ENCODE measurements around the gene RBBP5. TPM values are rescaled to one million over a fixed set of nuclear protein-coding genes. Genes with fewer than 3 reads are reported as not detected.

Gene RBBP5
- total and polyA plus RNA-seq, 2 of the 4 experiments (the other 2 are of a cell fraction): 7.3 to 37.5 TPM

DNA sequence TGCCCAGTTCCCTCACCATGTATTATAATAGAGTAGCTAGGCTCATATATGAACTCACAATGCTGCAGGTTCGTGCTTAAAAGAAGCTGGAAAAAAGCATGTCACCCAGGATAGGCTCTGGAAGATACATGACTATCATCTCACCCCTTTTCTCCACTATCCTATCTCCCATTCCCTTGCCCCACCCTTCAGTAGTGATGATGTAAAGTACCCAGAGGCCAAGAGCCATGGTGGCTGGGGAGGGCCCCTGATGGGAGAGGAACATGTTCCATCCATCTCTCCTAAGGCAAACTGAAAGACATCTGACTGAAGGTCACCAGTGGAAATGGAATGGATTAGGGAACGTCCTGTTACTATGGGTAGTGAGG, 20.3 kb upstream of the RBBP5 start:
- BruUV-seq (replicated peaks): no TSS peak
- no CpG with 5 or more reads among the region's 2 CpGs for WGBS, 2 experiments (ENCODE audit: extremely low coverage in 2 of 2, insufficient read length in 1 of 2)
- intact Hi-C loops (cut with micrococcal nuclease): loop anchor here (5.0 kb wide), 2 partner anchors 70 to 85 kb away; partner anchors contain the start of genes DSTYK and TMCC2

More for the DNA sequence above, 20.3 kb upstream of the RBBP5 start:
- Histone ChIP-seq H3K27ac (ENCODE audit: insufficient read depth, low read length) (no peak overlapping the region), H3K9ac (ENCODE audit: low read depth, low read length) (no peak overlapping the region), H2AK9ac (replicated peaks; ENCODE audit: low read depth, low read length, poor library complexity) (no peak overlapping the region), H4K91ac (ENCODE audit: insufficient read depth, low read depth, low read length) (no peak overlapping the region), H2AK5ac (ENCODE audit: low read depth, low read length) (0 out of 2 replicates have a peak overlapping the region, but pooled peaks have one; percentile 19), H2BK5ac (ENCODE audit: low read depth, low read length, poor library complexity, severe bottlenecking) (no peak overlapping the region), H2AFZ (replicated peaks; ENCODE audit: low read length, poor library complexity) (no peak overlapping the region), H3K4me1 (ENCODE audit: control insufficient read depth, insufficient read depth, low read length) (peaks cover 18% of the 10 kb centered on the region), H4K20me1 (ENCODE audit: insufficient read depth, low read length) (no peaks in the 10 kb centered on the region), H3K4ac (ENCODE audit: low read depth, low read length) (no peak overlapping the region), H2BK20ac (ENCODE audit: low read depth, low read length) (no peak overlapping the region), H2BK120ac (ENCODE audit: low read depth, low read length) (no peak overlapping the region), H2BK15ac (ENCODE audit: low read depth, low read length) (no peak overlapping the region), H3K14ac (replicated peaks; ENCODE audit: low read depth, low read length) (no peak overlapping the region), H3K23ac (ENCODE audit: low read depth, low read length) (no peak overlapping the region), H3K9me1 (ENCODE audit: insufficient read depth, low read length) (peaks cover 12% of the 10 kb centered on the region; the same call in 1 of the 2 replicates), H3K56ac (ENCODE audit: extremely low read depth, insufficient read depth, low read length) (no peak overlapping the region), H4K5ac (ENCODE audit: low read depth, low read length) (no peak overlapping the region; the same call in 1 of the 2 replicates), H3K36me3 (ENCODE audit: control insufficient read depth, insufficient read depth, low read length) (no peaks in the 10 kb centered on the region), H3K27me3 (ENCODE audit: control insufficient read depth, insufficient read depth, low read length) (no peaks in the 10 kb centered on the region), H3K18ac (ENCODE audit: low read depth, low read length) (no peak overlapping the region), H3K4me2 (ENCODE audit: low read depth, low read length) (no peak overlapping the region), H3K9me3 (ENCODE audit: control insufficient read depth, insufficient read depth, low read length) (no peaks in the 10 kb centered on the region), H3K79me1 (ENCODE audit: low read depth in 1 of 2, low read length in 2 of 2) (peaks cover 0 to 3% of the 10 kb centered on the region in 2 experiments; a peak in 1 of 4 replicates), H3K4me3 (ENCODE audit: insufficient read depth, low read depth, low read length) (no peak overlapping the region), H4K8ac (ENCODE audit: low read depth in 2 of 2, low read length in 2 of 2) (no peak overlapping the region)
- DNase-seq (no peak), ATAC-seq (ENCODE audit: low read depth) (no peak)
- dilution Hi-C loops (cut with HindIII; ENCODE audit: low sequenced_read_pairs, unreplicated experiment): no loop called here
- ChIA-PET POLR2A (ENCODE audit: unreplicated experiment) (no interaction called here), CTCF (interaction anchor here (0.8 to 1.9 kb wide), 7 partner anchors 8 to 184 kb away, joined by 3 to 14 read pairs (median 4); no protein-coding TSS in a partner anchor)
- TF ChIP-seq MAZ (IDR thresholded peaks at IDR 0.05; ENCODE audit: borderline replicate concordance, low read depth, low read length): no peak
- TF ChIP-seq CEBPB (IDR thresholded peaks at IDR 0.05; ENCODE audit: low read depth, low read length): no peak
- no peak for TF ChIP-seq BHLHE40 (IDR thresholded peaks at IDR 0.05; ENCODE audit: low read depth, low read length)
- TF ChIP-seq NFE2L2 (IDR thresholded peaks at IDR 0.05; ENCODE audit: low read depth, low read length): no peak
- TF ChIP-seq, protein P1, sequence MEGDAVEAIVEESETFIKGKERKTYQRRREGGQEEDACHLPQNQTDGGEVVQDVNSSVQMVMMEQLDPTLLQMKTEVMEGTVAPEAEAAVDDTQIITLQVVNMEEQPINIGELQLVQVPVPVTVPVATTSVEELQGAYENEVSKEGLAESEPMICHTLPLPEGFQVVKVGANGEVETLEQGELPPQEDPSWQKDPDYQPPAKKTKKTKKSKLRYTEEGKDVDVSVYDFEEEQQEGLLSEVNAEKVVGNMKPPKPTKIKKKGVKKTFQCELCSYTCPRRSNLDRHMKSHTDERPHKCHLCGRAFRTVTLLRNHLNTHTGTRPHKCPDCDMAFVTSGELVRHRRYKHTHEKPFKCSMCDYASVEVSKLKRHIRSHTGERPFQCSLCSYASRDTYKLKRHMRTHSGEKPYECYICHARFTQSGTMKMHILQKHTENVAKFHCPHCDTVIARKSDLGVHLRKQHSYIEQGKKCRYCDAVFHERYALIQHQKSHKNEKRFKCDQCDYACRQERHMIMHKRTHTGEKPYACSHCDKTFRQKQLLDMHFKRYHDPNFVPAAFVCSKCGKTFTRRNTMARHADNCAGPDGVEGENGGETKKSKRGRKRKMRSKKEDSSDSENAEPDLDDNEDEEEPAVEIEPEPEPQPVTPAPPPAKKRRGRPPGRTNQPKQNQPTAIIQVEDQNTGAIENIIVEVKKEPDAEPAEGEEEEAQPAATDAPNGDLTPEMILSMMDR (conservative IDR thresholded peaks at IDR 0.05; ENCODE audit: low read depth, low read length): no peak
- TF ChIP-seq FOS (IDR thresholded peaks at IDR 0.05; ENCODE audit: low read depth, low read length): no peak
- no peak for TF ChIP-seq MAFK (IDR thresholded peaks at IDR 0.05; ENCODE audit: low read depth, low read length)
- TF ChIP-seq, protein P2, sequence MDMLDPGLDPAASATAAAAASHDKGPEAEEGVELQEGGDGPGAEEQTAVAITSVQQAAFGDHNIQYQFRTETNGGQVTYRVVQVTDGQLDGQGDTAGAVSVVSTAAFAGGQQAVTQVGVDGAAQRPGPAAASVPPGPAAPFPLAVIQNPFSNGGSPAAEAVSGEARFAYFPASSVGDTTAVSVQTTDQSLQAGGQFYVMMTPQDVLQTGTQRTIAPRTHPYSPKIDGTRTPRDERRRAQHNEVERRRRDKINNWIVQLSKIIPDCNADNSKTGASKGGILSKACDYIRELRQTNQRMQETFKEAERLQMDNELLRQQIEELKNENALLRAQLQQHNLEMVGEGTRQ (IDR thresholded peaks at IDR 0.05; ENCODE audit: low read depth, low read length): no peak
- no peak for TF ChIP-seq RAD21 (IDR thresholded peaks at IDR 0.05; ENCODE audit: low read length)
- TF ChIP-seq, protein P3, sequence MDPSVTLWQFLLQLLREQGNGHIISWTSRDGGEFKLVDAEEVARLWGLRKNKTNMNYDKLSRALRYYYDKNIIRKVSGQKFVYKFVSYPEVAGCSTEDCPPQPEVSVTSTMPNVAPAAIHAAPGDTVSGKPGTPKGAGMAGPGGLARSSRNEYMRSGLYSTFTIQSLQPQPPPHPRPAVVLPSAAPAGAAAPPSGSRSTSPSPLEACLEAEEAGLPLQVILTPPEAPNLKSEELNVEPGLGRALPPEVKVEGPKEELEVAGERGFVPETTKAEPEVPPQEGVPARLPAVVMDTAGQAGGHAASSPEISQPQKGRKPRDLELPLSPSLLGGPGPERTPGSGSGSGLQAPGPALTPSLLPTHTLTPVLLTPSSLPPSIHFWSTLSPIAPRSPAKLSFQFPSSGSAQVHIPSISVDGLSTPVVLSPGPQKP (IDR thresholded peaks at IDR 0.05; ENCODE audit: borderline replicate concordance, low read depth, low read length): no peak
- no peak for TF ChIP-seq RFX5 (IDR thresholded peaks at IDR 0.05; ENCODE audit: low read depth, low read length)
- TF ChIP-seq POLR2A (IDR thresholded peaks at IDR 0.05; ENCODE audit: low read depth, low read length): no peak
- TF ChIP-seq SMC3 (IDR thresholded peaks at IDR 0.05; ENCODE audit: low read depth, low read length): no peak
- TF ChIP-seq RCOR1 (IDR thresholded peaks at IDR 0.05; ENCODE audit: insufficient replicate concordance, low read length): no peak
- no peak for TF ChIP-seq MXI1 (IDR thresholded peaks at IDR 0.05; ENCODE audit: borderline replicate concordance, low read depth, low read length)
- in situ Hi-C loops (cut with MboI; ENCODE audit: low sequenced_read_pairs): no loop called here

Data from IMR-90 (cell line).